HL-60 (cell line): ENCODE results near the gene PRR33.

Experiments used
- CTCF ChIP-seq: IDR thresholded peaks from one replicate; pipeline ENCODE4 v1.5.1; 2011; ENCODE audit warnings: low read length, control low read depth, inconsistent platforms; ENCODE audit not compliant: insufficient read depth
- GABPA ChIP-seq: IDR thresholded peaks from 2 replicates; pipeline ENCODE4 v1.6.1; 2012; ENCODE audit warnings: low read depth
- POLR2AphosphoS5 ChIP-seq: IDR thresholded peaks from 2 replicates; pipeline ENCODE4 v1.6.1; 2012; ENCODE audit warnings: low read depth
- REST ChIP-seq: IDR thresholded peaks from 2 replicates; pipeline ENCODE4 v1.6.1; 2012; ENCODE audit warnings: low read depth; ENCODE audit not compliant: insufficient replicate concordance

GRCh38 chr11:1916986-1917522 lies 25.4 kb upstream of the PRR33 start:
- TF ChIP-seq REST: no peak
- TF ChIP-seq CTCF: no peak
- no peak for TF ChIP-seq POLR2AphosphoS5
- TF ChIP-seq GABPA: no peak
